WI38 (cell line): ENCODE data around the gene USP17L25.
"Not testable (repeated sequence)": the region's sequence is repeated elsewhere in the genome, so short reads cannot be mapped to it uniquely, and the experiment has no call there.

Experiments used
- H3K4me3 ChIP-seq: 2 replicates; pipeline ENCODE4 v1.5.1; 2011; ENCODE audit warnings: low read depth, mild to moderate bottlenecking, control low read depth, low read length

USP17L25 gene, protein sequence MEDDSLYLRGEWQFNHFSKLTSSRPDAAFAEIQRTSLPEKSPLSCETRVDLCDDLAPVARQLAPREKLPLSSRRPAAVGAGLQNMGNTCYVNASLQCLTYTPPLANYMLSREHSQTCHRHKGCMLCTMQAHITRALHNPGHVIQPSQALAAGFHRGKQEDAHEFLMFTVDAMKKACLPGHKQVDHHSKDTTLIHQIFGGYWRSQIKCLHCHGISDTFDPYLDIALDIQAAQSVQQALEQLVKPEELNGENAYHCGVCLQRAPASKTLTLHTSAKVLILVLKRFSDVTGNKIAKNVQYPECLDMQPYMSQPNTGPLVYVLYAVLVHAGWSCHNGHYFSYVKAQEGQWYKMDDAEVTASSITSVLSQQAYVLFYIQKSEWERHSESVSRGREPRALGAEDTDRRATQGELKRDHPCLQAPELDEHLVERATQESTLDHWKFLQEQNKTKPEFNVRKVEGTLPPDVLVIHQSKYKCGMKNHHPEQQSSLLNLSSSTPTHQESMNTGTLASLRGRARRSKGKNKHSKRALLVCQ

DNA sequence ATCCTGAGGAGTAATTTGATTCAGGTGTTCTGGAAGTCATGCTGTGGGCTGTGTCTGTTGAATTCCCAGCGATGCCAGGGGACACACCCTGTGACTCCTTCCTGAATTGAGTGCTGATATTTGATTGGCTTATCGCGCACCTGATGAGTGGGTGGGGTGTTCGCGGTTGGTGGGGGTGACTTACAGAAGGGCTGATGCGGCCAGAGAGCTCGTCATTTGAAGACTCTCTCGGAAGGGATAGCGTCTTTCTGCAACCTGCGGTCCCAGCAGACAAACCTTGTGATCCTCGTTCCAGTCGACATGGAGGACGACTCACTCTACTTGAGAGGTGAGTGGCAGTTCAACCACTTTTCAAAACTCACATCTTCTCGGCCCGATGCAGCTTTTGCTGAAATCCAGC is at the start of gene USP17L25:
Gene USP17L25, plus strand, starts transcription at position 301 of the 400 bp plus-strand sequence. Its CDS starts 0 bp downstream, at position 301.
- not testable (repeated sequence) for H3K4me3 ChIP-seq

DNA sequence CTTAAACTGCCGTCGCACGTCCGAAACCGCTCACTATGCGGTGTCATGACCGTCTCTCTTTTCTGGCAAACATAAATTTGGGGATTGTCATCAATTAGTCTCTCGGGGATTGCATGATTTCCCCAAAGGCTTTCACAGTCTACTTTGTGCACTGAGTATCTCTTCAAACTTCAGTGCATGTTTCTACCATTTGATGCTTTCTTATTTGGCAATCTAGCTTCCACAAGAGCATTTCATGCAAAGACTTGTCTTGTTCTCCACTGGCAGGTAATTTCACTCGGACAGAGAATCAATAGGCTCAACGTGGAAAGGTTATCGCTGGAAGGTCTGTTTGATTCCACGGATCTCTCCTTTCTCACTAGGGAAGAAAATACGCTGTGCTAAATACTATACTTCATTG is 5.5 kb upstream of the USP17L25 start:
- H3K4me3 ChIP-seq = not testable (repeated sequence)

DNA sequence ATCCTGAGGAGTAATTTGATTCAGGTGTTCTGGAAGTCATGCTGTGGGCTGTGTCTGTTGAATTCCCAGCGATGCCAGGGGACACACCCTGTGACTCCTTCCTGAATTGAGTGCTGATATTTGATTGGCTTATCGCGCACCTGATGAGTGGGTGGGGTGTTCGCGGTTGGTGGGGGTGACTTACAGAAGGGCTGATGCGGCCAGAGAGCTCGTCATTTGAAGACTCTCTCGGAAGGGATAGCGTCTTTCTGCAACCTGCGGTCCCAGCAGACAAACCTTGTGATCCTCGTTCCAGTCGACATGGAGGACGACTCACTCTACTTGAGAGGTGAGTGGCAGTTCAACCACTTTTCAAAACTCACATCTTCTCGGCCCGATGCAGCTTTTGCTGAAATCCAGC is 4.8 kb upstream of the USP17L25 start, which contains the start of gene USP17L24:
Gene USP17L24, plus strand, starts transcription at position 301 of the 400 bp plus-strand sequence. Its CDS starts 0 bp downstream, at position 301.
- not testable (repeated sequence) for H3K4me3 ChIP-seq

DNA sequence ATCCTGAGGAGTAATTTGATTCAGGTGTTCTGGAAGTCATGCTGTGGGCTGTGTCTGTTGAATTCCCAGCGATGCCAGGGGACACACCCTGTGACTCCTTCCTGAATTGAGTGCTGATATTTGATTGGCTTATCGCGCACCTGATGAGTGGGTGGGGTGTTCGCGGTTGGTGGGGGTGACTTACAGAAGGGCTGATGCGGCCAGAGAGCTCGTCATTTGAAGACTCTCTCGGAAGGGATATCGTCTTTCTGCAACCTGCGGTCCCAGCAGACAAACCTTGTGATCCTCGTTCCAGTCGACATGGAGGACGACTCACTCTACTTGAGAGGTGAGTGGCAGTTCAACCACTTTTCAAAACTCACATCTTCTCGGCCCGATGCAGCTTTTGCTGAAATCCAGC is 4.6 kb downstream of the USP17L25 start, which contains the start of gene USP17L26:
Gene USP17L26, plus strand, starts transcription at position 301 of the 400 bp plus-strand sequence. Its CDS starts 0 bp downstream, at position 301.
- H3K4me3 ChIP-seq = not testable (repeated sequence)

DNA sequence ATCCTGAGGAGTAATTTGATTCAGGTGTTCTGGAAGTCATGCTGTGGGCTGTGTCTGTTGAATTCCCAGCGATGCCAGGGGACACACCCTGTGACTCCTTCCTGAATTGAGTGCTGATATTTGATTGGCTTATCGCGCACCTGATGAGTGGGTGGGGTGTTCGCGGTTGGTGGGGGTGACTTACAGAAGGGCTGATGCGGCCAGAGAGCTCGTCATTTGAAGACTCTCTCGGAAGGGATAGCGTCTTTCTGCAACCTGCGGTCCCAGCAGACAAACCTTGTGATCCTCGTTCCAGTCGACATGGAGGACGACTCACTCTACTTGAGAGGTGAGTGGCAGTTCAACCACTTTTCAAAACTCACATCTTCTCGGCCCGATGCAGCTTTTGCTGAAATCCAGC is 9.4 kb downstream of the USP17L25 start, which contains the start of gene USP17L5:
Gene USP17L5, plus strand, starts transcription at position 301 of the 400 bp plus-strand sequence. Its CDS starts 0 bp downstream, at position 301.
- not testable (repeated sequence) for H3K4me3 ChIP-seq

DNA sequence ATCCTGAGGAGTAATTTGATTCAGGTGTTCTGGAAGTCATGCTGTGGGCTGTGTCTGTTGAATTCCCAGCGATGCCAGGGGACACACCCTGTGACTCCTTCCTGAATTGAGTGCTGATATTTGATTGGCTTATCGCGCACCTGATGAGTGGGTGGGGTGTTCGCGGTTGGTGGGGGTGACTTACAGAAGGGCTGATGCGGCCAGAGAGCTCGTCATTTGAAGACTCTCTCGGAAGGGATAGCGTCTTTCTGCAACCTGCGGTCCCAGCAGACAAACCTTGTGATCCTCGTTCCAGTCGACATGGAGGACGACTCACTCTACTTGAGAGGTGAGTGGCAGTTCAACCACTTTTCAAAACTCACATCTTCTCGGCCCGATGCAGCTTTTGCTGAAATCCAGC is 14.1 kb downstream of the USP17L25 start, which contains the start of gene USP17L27:
Gene USP17L27, plus strand, starts transcription at position 301 of the 400 bp plus-strand sequence. Its CDS starts 0 bp downstream, at position 301.
- H3K4me3 ChIP-seq = not testable (repeated sequence)

DNA sequence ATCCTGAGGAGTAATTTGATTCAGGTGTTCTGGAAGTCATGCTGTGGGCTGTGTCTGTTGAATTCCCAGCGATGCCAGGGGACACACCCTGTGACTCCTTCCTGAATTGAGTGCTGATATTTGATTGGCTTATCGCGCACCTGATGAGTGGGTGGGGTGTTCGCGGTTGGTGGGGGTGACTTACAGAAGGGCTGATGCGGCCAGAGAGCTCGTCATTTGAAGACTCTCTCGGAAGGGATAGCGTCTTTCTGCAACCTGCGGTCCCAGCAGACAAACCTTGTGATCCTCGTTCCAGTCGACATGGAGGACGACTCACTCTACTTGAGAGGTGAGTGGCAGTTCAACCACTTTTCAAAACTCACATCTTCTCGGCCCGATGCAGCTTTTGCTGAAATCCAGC is 18.9 kb downstream of the USP17L25 start, which contains the start of gene USP17L28:
Gene USP17L28, plus strand, starts transcription at position 301 of the 400 bp plus-strand sequence. Its CDS starts 0 bp downstream, at position 301.
- not testable (repeated sequence) for H3K4me3 ChIP-seq

DNA sequence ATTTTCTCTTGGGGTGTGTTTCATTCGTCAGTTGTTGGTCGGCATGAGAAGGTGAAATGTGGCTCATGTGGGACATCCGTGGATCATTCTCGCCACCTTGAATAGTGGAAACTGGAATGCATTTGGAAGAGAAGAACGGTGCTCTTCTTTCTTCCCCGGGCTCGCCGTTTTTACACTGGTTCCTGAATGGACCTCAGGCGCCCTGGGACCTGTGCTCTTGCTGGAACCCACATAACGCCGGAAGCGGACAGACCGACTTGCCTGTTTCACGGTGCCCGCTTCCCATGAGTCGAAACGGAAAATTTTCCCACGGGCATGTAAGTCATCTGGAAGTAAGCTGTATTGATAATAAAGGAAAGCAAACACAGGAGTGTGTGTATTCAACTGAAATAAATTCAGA is 21.2 kb downstream of the USP17L25 start:
- H3K4me3 ChIP-seq = not testable (repeated sequence)

DNA sequence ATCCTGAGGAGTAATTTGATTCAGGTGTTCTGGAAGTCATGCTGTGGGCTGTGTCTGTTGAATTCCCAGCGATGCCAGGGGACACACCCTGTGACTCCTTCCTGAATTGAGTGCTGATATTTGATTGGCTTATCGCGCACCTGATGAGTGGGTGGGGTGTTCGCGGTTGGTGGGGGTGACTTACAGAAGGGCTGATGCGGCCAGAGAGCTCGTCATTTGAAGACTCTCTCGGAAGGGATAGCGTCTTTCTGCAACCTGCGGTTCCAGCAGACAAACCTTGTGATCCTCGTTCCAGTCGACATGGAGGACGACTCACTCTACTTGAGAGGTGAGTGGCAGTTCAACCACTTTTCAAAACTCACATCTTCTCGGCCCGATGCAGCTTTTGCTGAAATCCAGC is 23.6 kb downstream of the USP17L25 start, which contains the start of gene USP17L29:
Gene USP17L29, plus strand, starts transcription at position 301 of the 400 bp plus-strand sequence. Its CDS starts 0 bp downstream, at position 301.
- not testable (repeated sequence) for H3K4me3 ChIP-seq

DNA sequence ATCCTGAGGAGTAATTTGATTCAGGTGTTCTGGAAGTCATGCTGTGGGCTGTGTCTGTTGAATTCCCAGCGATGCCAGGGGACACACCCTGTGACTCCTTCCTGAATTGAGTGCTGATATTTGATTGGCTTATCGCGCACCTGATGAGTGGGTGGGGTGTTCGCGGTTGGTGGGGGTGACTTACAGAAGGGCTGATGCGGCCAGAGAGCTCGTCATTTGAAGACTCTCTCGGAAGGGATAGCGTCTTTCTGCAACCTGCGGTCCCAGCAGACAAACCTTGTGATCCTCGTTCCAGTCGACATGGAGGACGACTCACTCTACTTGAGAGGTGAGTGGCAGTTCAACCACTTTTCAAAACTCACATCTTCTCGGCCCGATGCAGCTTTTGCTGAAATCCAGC is 33.1 kb downstream of the USP17L25 start, which contains the start of gene USP17L30:
Gene USP17L30, plus strand, starts transcription at position 301 of the 400 bp plus-strand sequence. Its CDS starts 0 bp downstream, at position 301.
- H3K4me3 ChIP-seq = not testable (repeated sequence)

DNA sequence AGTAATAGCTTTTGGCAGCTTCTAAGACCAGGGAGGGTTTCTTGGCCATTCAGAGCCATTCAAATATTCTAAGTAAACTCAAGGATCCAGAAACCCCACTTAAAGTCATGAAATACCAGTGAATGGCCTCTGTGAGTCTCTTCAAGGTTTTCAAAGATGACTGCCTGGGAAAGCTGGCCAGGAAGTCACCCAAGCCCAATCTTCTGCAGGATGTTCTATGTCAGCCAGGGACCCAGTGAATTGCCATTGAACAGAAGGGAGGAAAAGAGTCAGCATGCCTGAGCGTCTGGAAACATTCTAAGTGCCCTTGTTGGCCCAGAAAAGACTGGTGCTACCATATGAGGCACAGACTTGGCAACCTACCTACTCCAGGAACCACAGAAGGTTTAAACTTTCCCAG is 50.2 kb downstream of the USP17L25 start:
- H3K4me3 ChIP-seq = not testable (repeated sequence)
